Aortic smooth muscle cell (primary cell): Measurements from ENCODE around the gene SPTA1. TPM values are rescaled to one million over a fixed set of nuclear protein-coding genes. Genes with fewer than 3 reads are reported as not detected.

Experiments used
- total RNA-seq: library from RNA; depleted of rRNA; stranded (reverse); fragments of >200 nt; gene quantifications from 2 replicates; pipeline ENCODE4 v1.2.3, GENCODE V29; 2014

The SPTA1 gene
- under 0.01 and 0.12 TPM in 2 replicates for total RNA-seq

DNA sequence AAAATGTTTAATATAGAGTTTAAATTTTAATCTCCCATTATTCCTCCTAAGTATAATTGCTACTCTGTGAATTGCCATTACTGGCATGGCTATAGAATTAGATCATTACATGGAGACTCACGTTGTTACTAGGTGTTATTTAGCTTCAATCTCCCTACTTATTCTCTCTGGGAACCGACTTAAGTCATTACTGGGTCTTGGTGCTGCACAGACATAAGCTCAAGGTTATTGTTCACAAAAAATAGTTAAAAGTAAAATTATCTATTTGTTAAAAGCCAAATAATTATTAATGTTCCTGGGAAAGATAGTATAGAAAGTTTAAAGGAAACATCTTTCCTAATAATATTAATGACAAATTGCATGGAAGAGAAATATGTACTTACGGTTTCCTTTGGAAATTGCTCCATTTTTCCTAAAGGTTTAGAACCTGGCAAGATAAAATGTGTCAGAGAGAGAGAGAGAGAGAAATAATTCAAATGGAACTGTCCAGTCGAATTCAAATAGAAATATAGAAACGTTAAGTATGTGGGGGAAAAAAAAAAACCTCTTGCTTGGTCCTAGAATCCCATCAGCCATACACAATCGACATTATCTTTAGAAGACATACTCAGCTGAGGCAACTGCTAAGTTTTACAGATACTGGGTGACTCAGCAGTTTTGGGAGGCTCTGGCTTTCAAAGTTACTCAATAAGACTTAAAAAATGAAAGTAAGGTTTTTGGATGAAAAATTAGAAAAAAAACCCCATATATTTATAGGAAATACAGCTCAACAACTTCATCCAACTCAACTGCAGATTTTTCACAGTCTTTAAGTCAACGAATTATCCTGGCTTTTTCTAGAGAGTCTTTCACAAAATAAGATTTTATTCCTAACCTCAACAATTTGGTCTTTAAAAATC lies at the start of gene SPTA1:
Gene SPTA1 (minus strand): TSS at position 605 of the 899 bp plus-strand sequence. CDS start 198 bp downstream, at position 407.

DNA sequence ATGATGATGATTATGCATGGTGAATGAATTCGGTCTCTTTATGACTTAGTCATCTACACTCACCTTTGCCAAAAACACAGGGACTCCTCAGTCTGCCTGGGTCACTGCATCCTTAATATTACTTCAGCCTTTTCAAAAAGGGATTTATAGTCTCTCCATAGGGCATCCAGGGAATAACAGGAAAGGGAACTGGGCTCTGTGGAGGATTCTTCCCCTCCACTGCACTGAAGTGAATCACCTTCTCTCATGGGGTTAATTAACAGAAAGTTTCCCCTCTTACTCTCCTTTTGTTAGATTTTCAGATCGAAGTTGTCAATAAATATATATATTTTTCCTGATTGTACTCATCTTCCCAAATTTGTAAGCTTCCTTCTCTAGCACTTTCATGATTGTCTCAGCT lies 34.1 kb upstream of the SPTA1 start, which contains the start of gene OR6K3:
Gene OR6K3 (minus strand): TSS at position 101 of the 400 bp plus-strand sequence. CDS start 2,605 bp downstream, outside the sequence.

DNA sequence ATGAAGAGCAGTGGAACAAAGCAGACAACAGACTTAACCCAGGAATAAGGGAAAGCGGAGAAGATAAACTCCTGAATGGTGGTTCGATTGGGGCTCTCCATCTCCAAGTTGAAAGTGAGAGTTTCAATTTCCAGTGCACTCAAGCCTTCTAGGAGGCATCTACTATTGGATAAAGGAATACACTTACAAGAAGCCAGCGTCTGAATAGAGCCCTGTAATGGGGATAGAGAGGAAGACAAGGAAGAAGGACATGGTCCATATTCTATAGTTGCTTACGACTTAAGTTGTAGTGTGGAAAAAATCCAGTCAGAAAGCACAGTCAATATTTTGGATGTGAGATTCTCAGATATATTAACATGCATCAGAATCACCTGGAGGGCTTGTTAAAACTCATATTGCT lies 14.0 kb upstream of the SPTA1 start, which contains the start of gene OR6K2:
Gene OR6K2 (minus strand): TSS at position 101 of the 400 bp plus-strand sequence. CDS start 0 bp downstream, at position 101.

DNA sequence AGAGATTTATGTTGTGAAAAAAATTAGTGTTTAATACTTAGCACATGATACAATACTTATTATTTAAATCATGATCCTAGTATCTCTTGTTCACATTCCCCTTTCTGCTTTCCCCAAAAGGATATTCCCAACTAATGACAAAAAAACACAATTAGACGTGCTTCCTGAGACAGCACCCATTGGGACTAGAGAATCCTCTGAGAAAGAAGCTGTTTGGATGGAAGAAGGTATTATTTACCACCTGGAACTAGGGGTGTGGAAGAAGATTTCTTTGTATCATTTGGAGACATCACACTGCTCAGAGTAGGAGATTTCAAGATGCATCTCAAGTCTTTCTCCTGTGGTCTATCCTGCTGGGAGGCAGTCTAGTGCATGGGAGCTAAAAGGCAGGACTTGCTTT lies 81.5 kb downstream of the SPTA1 start, which contains the start of gene OR10Z1:
Gene OR10Z1 (plus strand): TSS at position 301 of the 400 bp plus-strand sequence. CDS start 1,171 bp downstream, outside the sequence.

GRCh38 chr1:158579733-158580132 lies 106.8 kb downstream of the SPTA1 start, which contains the start of gene OR10X1:
Gene OR10X1 (minus strand): TSS chr1:158579899. CDS start chr1:158579899, 0 bp downstream.

DNA sequence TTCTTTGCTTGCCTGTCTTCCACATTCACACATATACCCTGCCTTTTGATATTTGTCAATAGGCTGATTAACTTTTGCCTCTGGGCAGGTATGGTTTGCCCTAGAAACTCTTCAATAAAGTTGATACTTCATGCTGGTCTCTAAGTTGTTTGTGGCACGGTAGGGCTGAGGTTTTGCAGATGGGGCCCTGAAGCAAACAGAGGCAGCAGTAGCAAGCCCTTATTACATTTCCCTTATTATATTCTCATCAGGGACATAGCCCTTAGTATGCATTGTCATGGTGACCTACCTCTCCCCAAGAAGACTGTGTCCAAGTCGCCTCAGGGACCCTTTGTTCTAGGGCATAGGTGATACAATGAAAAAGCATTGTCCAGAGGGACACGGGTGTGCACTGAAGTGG lies 116.0 kb downstream of the SPTA1 start, which contains the start of gene OR6P1:
Gene OR6P1 (minus strand): TSS at position 101 of the 400 bp plus-strand sequence. CDS start 6,976 bp downstream, outside the sequence.

Other genes with a start within 250 kb of the SPTA1 start
- not detected in 2 replicates for gene OR10K1, start 224.9 kb downstream of the SPTA1 start, total RNA-seq
- not detected in 2 replicates for gene OR10R2, start 214.5 kb downstream of the SPTA1 start, total RNA-seq
- not detected in 2 replicates for gene OR6Y1, start 132.3 kb downstream of the SPTA1 start, total RNA-seq
- not detected in 2 replicates for gene OR6P1, start 116.1 kb downstream of the SPTA1 start, total RNA-seq
- gene OR10X1, start 106.8 kb downstream of the SPTA1 start, total RNA-seq = not detected in 2 replicates
- gene OR10Z1, start 81.4 kb downstream of the SPTA1 start, total RNA-seq = not detected in 2 replicates
- gene OR6K2, start 13.9 kb upstream of the SPTA1 start, total RNA-seq = not detected in 2 replicates
- not detected in 2 replicates for gene OR6K3, start 34.0 kb upstream of the SPTA1 start, total RNA-seq
- not detected in 2 replicates for gene OR6K6, start 68.0 kb upstream of the SPTA1 start, total RNA-seq
- not detected in 2 replicates for gene OR6N1, start 85.5 kb upstream of the SPTA1 start, total RNA-seq
- not detected in 2 replicates for gene OR6N2, start 94.5 kb upstream of the SPTA1 start, total RNA-seq
- not detected in 2 replicates for gene MNDA, start 144.6 kb upstream of the SPTA1 start, total RNA-seq
- gene PYHIN1, start 244.8 kb upstream of the SPTA1 start, total RNA-seq = not detected in 2 replicates